Body of pancreas (tissue), 4 donors: ENCODE results near the gene PIK3R5. TPM values are rescaled to one million over a fixed set of nuclear protein-coding genes. Genes with fewer than 3 reads are reported as not detected.

Source experiments
- ATAC-seq: fragments of 150-250 bp; one replicate; pipeline ENCODE4 v1.9.1; 2016
- DNase-seq, 4 donors: peaks; one replicate each; pipeline ENCODE4 v3.0.0-alpha.2; 2019
- H3K27ac ChIP-seq, 4 donors: fragments of 200-600 bp; sonication (generic); 1 replicate in 3 of 4; 2 replicates in 1 of 4; pipeline versions ENCODE4 v1.5.1 to v1.6.1; 2016 to 2019; ENCODE audit warnings: mild to moderate bottlenecking in 1 of 4, mixed read lengths in 1 of 4, moderate library complexity in 1 of 4
- H3K27me3 ChIP-seq, 2 donors: fragments of 200-600 bp; sonication (generic); one replicate each; pipeline ENCODE4 v1.6.0; 2016; ENCODE audit warnings: mild to moderate bottlenecking in 1 of 2
- H3K36me3 ChIP-seq, 2 donors: fragments of 200-600 bp; sonication (generic); replicated peaks in 1 of 2; 2 replicates each; pipeline ENCODE4 v1.5.1; 2016; ENCODE audit warnings: low read depth in 2 of 2; ENCODE audit not compliant: insufficient read depth in 1 of 2
- H3K4me1 ChIP-seq: fragments of 200-600 bp; sonication (generic); one replicate; pipeline ENCODE4 v1.6.0; 2016
- H3K4me3 ChIP-seq, 2 donors: fragments of 200-600 bp; sonication (generic); 1 replicate in 1 of 2; 2 replicates in 1 of 2; pipeline ENCODE4 v1.5.1; 2016 to 2019
- H3K9me3 ChIP-seq, 3 donors: fragments of 200-600 bp; sonication (generic); 1 replicate in 2 of 3; 2 replicates in 1 of 3; pipeline ENCODE4 v1.5.1; 2016
- CTCF ChIP-seq, 7 experiments: fragments of 450-650 bp in 4 of 7; fragments of 200-600 bp in 3 of 7; sonication (generic) in 3 of 7; IDR thresholded peaks; one replicate each; pipeline ENCODE4 v1.5.1; 2016 to 2019; ENCODE audit warnings: antibody characterized with exemption in 7 of 7
- POLR2A ChIP-seq, 3 donors: fragments of 450-650 bp; IDR thresholded peaks; one replicate each; pipeline ENCODE4 v1.6.1; 2016; ENCODE audit warnings: antibody characterized with exemption in 3 of 3, mild to moderate bottlenecking in 2 of 3
- WGBS, 2 donors: methylation state at CpG; one replicate each; pipeline ENCODE4 v1.1.5; 2017; 5-methylcytosine and 5-hydroxymethylcytosine counted together
- intact Hi-C: fragments of 100-400 bp; cut with DNase I; formaldehyde crosslinking; loops from one replicate; pipeline ENCODE4 v1.15.1; 2023
- total RNA-seq, 2 donors: library from RNA; depleted of rRNA; stranded (reverse); fragments of >200 nt; gene quantifications; one replicate each; pipeline ENCODE4 v1.1.0, GENCODE V29; 2016

The PIK3R5 gene
- total RNA-seq, 2 donors from 2014 or later: 4.6 to 4.7 TPM

- Histone ChIP-seq H3K27me3 (no peaks in the 10 kb centered on the region), H3K9me3 (no peaks in the 10 kb centered on the region), H3K27ac (no peak overlapping the region), H3K4me3 (no peak overlapping the region), H3K36me3 (no peaks in the 10 kb centered on the region), H3K4me1 (peaks cover 10% of the 10 kb centered on the region)
- DNase-seq (no peak), ATAC-seq (no peak)
- no peak for TF ChIP-seq CTCF (IDR thresholded peaks at IDR 0.05)
- TF ChIP-seq POLR2A (IDR thresholded peaks at IDR 0.05): no peak
- intact Hi-C loops: no loop called here
- WGBS, 2 donors: 70 to 78% methylated on average over 17 of the region's 17 CpGs
These were observed 109.9 kb downstream of the PIK3R5 start for GRCh38 chr17:8855477-8856204.

- intact Hi-C loops: no loop called here
- no peak overlapping the region for H3K4me3 ChIP-seq
- no peaks in the 10 kb centered on the region for H3K9me3 ChIP-seq
- no peaks in the 10 kb centered on the region for H3K36me3 ChIP-seq
- no peak overlapping the region for H3K27ac ChIP-seq
- H3K4me1 ChIP-seq: no peaks in the 10 kb centered on the region
- no peak for TF ChIP-seq CTCF (IDR thresholded peaks at IDR 0.05)
- no peak for TF ChIP-seq POLR2A (IDR thresholded peaks at IDR 0.05)
- H3K27me3 ChIP-seq: no peaks in the 10 kb centered on the region
- ATAC-seq (no peak), DNase-seq (no peak)
- 81 to 82% methylated on average over 5 of the region's 5 CpGs for WGBS, 2 donors
These were observed 113.9 kb downstream of the PIK3R5 start for GRCh38 chr17:8851600-8851999.

DNA sequence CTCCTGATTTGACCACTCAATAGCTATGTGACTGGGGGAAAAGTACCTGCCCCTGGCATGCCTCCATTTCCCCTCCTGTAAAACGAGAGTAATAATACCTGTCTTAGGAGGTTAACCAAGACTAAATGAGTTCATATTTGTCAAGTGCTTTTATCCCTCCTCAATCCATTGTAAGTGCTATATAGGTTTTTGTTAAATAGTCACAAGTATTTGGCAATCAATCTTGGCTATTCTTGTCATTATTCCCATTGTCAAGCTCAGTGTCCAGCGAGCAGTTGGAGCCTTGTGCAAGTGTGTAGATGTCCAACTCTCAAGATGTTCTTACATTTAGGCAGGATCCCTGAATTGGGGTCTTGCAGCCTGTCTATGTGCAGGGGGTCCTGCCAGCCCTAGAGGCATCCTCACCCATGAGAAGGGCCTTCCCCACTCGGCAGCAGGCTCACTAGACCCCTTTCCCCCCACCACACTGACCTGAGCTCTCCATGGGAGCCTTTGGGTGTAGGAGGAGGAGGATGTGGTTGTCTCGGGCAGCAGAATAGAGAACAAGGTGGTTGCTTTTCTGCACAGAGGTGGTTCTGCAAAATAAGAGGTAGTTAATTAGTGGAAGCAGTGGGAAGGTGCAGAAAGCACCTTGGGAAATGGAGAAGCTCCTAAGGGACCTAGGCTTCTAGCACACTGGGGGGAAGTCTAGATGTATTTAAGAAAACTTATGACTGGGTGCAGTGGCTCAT, 116.0 kb downstream of the PIK3R5 start:
- 52 to 67% methylated on average over 4 of the region's 4 CpGs for WGBS, 2 donors
- no peaks in the 10 kb centered on the region for H3K36me3 ChIP-seq
- H3K4me1 ChIP-seq: no peaks in the 10 kb centered on the region
- ATAC-seq (no peak), DNase-seq (no peak)
- H3K4me3 ChIP-seq: no peak overlapping the region
- H3K9me3 ChIP-seq: no peaks in the 10 kb centered on the region
- TF ChIP-seq CTCF (IDR thresholded peaks at IDR 0.05): no peak
- no peak for TF ChIP-seq POLR2A (IDR thresholded peaks at IDR 0.05)
- intact Hi-C loops: no loop called here
- H3K27ac ChIP-seq: no peak overlapping the region
- no peaks in the 10 kb centered on the region for H3K27me3 ChIP-seq

DNA sequence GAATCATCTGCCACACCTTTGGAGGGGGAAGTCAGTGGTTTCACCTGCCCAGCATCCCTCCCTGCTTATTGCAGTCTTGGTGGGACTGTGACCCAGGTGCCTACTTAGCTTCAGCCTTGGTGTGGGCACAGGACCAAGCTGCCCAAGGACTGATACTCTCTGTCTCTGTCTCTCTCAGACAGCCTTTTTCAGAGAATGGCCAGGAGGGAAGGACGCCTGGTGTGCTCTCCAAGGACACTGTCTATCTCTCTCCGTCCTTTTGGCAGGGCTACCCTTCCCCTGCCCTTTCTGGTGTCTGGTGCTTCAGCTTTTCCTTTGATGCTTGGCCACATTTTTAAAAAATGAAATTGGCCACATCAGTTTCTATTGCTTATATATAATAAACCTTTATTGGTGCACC, 117.6 kb downstream of the PIK3R5 start:
- no peak for TF ChIP-seq CTCF (IDR thresholded peaks at IDR 0.05)
- TF ChIP-seq POLR2A (IDR thresholded peaks at IDR 0.05): no peak
- H3K27me3 ChIP-seq: no peaks in the 10 kb centered on the region
- H3K36me3 ChIP-seq: no peaks in the 10 kb centered on the region
- H3K9me3 ChIP-seq: no peaks in the 10 kb centered on the region
- no peak overlapping the region for H3K4me3 ChIP-seq
- ATAC-seq (no peak), DNase-seq (no peak)
- WGBS, 2 donors: 74 to 80% methylated on average over 2 of the region's 2 CpGs
- H3K4me1 ChIP-seq: no peaks in the 10 kb centered on the region
- intact Hi-C loops: no loop called here
- H3K27ac ChIP-seq: no peak overlapping the region
